ENCODE data around the gene RAD51B.
A peak's percentile ranks its signal among the peaks of the same experiment; 100 is the strongest.
"Not testable (repeated sequence)": the region's sequence is repeated elsewhere in the genome, so short reads cannot be mapped to it uniquely, and the experiment has no call there.

Gene RAD51B

GRCh38 chr14:67819563-67820421 is at the start of gene RAD51B:
TSS of gene RAD51B (plus strand) at chr14:67819779.
- DNase-seq (ENCODE audit: low read depth in 3 of 3): peak; percentile 68 to 75 (median 75)

- DNase-seq (ENCODE audit: low read depth in 3 of 3): no peak
Observed at GRCh38 chr14:67773844-67774377, 45.7 kb upstream of the RAD51B start.

- no peak for DNase-seq (ENCODE audit: low read depth in 3 of 3)
Observed at GRCh38 chr14:67776653-67777322, 42.8 kb upstream of the RAD51B start.

- DNase-seq (ENCODE audit: low read depth in 3 of 3): no peak
Observed at GRCh38 chr14:67778792-67779191, 40.8 kb upstream of the RAD51B start.

- DNase-seq (ENCODE audit: low read depth in 3 of 3): no peak
Observed at GRCh38 chr14:67782090-67782489, 37.5 kb upstream of the RAD51B start.

GRCh38 chr14:67784244-67784823 is 35.2 kb upstream of the RAD51B start:
- DNase-seq (ENCODE audit: low read depth in 3 of 3): no peak

- DNase-seq (ENCODE audit: low read depth in 3 of 3): no peak
Observed at GRCh38 chr14:67785270-67786109, 34.1 kb upstream of the RAD51B start.

- DNase-seq (ENCODE audit: low read depth in 3 of 3): no peak
Observed at GRCh38 chr14:67787673-67788072, 31.9 kb upstream of the RAD51B start.

GRCh38 chr14:67798731-67799130 is 20.8 kb upstream of the RAD51B start:
- DNase-seq (ENCODE audit: low read depth in 3 of 3): no peak

- no peak for DNase-seq (ENCODE audit: low read depth in 3 of 3)
Observed at GRCh38 chr14:67800743-67801142, 18.8 kb upstream of the RAD51B start.

- no peak for DNase-seq (ENCODE audit: low read depth in 3 of 3)
Observed at GRCh38 chr14:67806246-67806645, 13.3 kb upstream of the RAD51B start.

- DNase-seq (ENCODE audit: low read depth in 3 of 3): no peak
Observed at GRCh38 chr14:67814821-67815220, 4.8 kb upstream of the RAD51B start.

GRCh38 chr14:67815573-67816225 is 3.9 kb upstream of the RAD51B start:
- DNase-seq (ENCODE audit: low read depth in 3 of 3): no peak

- peak; percentile 66 to 82 (median 76) for DNase-seq (ENCODE audit: low read depth in 3 of 3)
Observed at GRCh38 chr14:67816326-67817002, 3.1 kb upstream of the RAD51B start, which contains the start of gene ZFYVE26. TSS of gene ZFYVE26 (minus strand) at chr14:67816590. CDS start at chr14:67815963, 627 bp downstream.

GRCh38 chr14:67817750-67818438 is 1.7 kb upstream of the RAD51B start:
- DNase-seq (ENCODE audit: low read depth in 3 of 3): no peak

- DNase-seq (ENCODE audit: low read depth in 3 of 3): not testable (repeated sequence)
Observed at GRCh38 chr14:67818476-67818875, 1.1 kb upstream of the RAD51B start.

- DNase-seq (ENCODE audit: low read depth in 3 of 3): no peak
Observed at GRCh38 chr14:67820428-67820971, 921 bp downstream of the RAD51B start.

GRCh38 chr14:67821121-67821520 is 1.5 kb downstream of the RAD51B start:
- DNase-seq (ENCODE audit: low read depth in 3 of 3): no peak

GRCh38 chr14:67831113-67831512 is 11.5 kb downstream of the RAD51B start:
- no peak for DNase-seq (ENCODE audit: low read depth in 3 of 3)

All from stimulated activated CD4-positive, alpha-beta T cell treated with anti-CD3 and anti-CD28 coated beads, TNF-alpha, amount 100 ng/mL, for 4 hours (primary cell).